Measurements from ENCODE around the gene DNAJC11. TPM values are rescaled to one million over a fixed set of nuclear protein-coding genes. Genes with fewer than 3 reads are reported as not detected.

DNAJC11 gene
- polyA plus RNA-seq, 1 of the 3 experiments (the other 2 are of a cell fraction), result 38.2 TPM

DNA sequence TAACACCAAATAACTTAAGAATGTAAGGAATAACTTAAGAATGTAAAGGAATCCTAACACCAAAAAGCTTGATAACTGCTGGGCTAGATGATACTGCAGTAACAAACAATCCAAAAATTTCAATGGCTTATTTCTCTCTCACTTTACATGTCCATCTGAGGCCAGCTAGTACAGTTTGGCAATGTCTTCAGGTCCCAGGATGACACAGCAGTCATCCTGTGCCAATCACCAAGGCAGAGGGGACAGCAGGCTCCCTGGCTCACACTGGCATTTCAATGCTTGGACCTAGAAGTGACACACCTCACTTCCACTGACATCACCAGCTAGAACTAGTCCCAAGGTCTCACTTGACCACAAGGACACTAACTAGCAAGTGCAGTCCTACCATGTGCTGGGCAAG, 15.3 kb downstream of the DNAJC11 start:
- CTCF ChIA-PET, result interaction anchor here (1.1 to 2.5 kb wide), 4 partner anchors 8 to 26 kb away, joined by 3 to 20 read pairs (median 4); partner anchors contain the start of gene DNAJC11
- H3K36me3 ChIP-seq (replicated peaks in 1 of 2; ENCODE audit: control insufficient read depth in 1 of 2, insufficient read depth in 2 of 2, low read length in 1 of 2), result no peaks in the 10 kb centered on the region
- peak overlapping the region; percentile 36; the same call in 1 of the 2 replicates for H3K9ac ChIP-seq
- no peaks in the 10 kb centered on the region for H3K27me3 ChIP-seq (ENCODE audit: insufficient read depth)
- peak overlapping the region; percentile 50; the same call in 1 of the 2 replicates for H3K4me2 ChIP-seq
- H3K27ac ChIP-seq (ENCODE audit: low read depth in 2 of 2, low read length in 1 of 2), result peak overlapping the region in 1 of 2 experiments; percentile 59; a peak in 2 of 4 replicates
- H3K9me3 ChIP-seq, result no peaks in the 10 kb centered on the region
- no peaks in the 10 kb centered on the region for H4K20me1 ChIP-seq (ENCODE audit: insufficient read depth)
- H3F3A ChIP-seq (replicated peaks; ENCODE audit: insufficient read depth), result peaks cover 26% of the 10 kb centered on the region
- DNase-seq, result no peak
- H2AFZ ChIP-seq (ENCODE audit: low read depth), result peak overlapping the region; percentile 25; the same call in 1 of the 2 replicates
- no peak for TF ChIP-seq FOXJ3 (CRISPR knock-in tag; IDR thresholded peaks at IDR 0.05)
- peaks cover 85% of the 10 kb centered on the region for H3K79me2 ChIP-seq (ENCODE audit: insufficient read depth)
- H3K9me2 ChIP-seq, result no peaks in the 10 kb centered on the region
- POLR2A ChIA-PET, result no interaction called here
- H3K4me1 ChIP-seq (ENCODE audit: control insufficient read depth in 1 of 2, insufficient read depth in 2 of 2, low read depth in 1 of 2, low read length in 1 of 2), result peaks cover 2 to 9% of the 10 kb centered on the region in 2 experiments; a peak in 2 of 4 replicates
- peak overlapping the region in 1 of 2 experiments; percentile 39; a peak in 1 of 4 replicates for H3K4me3 ChIP-seq (ENCODE audit: low read depth in 2 of 2, low read length in 1 of 2)

DNA sequence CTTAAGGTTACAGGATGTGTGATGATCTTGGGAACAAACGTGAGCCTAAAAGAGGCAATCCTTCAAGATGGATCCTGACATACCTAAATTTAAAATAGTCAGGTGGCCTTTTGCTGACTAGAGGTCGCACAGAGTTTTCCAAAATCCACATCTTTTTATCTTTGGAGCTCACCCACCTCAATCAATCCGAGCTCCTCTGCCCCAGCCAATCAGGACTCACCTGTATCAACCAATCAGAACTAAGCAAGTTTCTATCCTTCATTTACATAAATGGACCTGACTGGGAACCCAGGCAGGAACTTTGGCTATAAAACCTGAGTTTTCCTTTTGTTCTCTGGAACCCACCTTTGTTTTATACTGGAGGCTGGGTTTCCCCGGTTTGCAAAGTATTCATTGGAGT, 16.2 kb downstream of the DNAJC11 start:
- peaks cover 0 to 7% of the 10 kb centered on the region in 2 experiments for H3K36me3 ChIP-seq (replicated peaks in 1 of 2; ENCODE audit: control insufficient read depth in 1 of 2, insufficient read depth in 2 of 2, low read length in 1 of 2)
- peak overlapping the region in 1 of 2 experiments; percentile 59; a peak in 2 of 4 replicates for H3K27ac ChIP-seq (ENCODE audit: low read depth in 2 of 2, low read length in 1 of 2)
- H3K4me3 ChIP-seq (ENCODE audit: low read depth in 2 of 2, low read length in 1 of 2), result no peak overlapping the region
- no peaks in the 10 kb centered on the region for H4K20me1 ChIP-seq (ENCODE audit: insufficient read depth)
- H3K9me2 ChIP-seq, result no peaks in the 10 kb centered on the region
- H2AFZ ChIP-seq (ENCODE audit: low read depth), result 0 out of 2 replicates have a peak overlapping the region, but pooled peaks have one; percentile 25
- H3K4me1 ChIP-seq (ENCODE audit: control insufficient read depth in 1 of 2, insufficient read depth in 2 of 2, low read depth in 1 of 2, low read length in 1 of 2), result peaks cover 2 to 9% of the 10 kb centered on the region in 2 experiments; a peak in 2 of 4 replicates
- H3K9ac ChIP-seq, result no peak overlapping the region; the same call in 1 of the 2 replicates
- WGBS (ENCODE audit: low lambda C conversion rate), result 95% methylated on average over 4 of the region's 4 CpGs
- no peak for DNase-seq
- peaks cover 77% of the 10 kb centered on the region for H3K79me2 ChIP-seq (ENCODE audit: insufficient read depth)
- ChIA-PET POLR2A (no interaction called here), CTCF (interaction anchor here (1.1 to 2.5 kb wide), 4 partner anchors 9 to 25 kb away, joined by 3 to 20 read pairs (median 5); partner anchors contain the start of gene DNAJC11)
- TF ChIP-seq RXRA (IDR thresholded peaks at IDR 0.05; ENCODE audit: borderline replicate concordance, low read depth) (no peak), FOXJ3 (CRISPR knock-in tag; IDR thresholded peaks at IDR 0.05) (no peak), ELF1 (IDR thresholded peaks at IDR 0.05) (no peak), RAD21 (IDR thresholded peaks at IDR 0.05; ENCODE audit: low read length) (no peak), EP300 (IDR thresholded peaks at IDR 0.05; ENCODE audit: borderline replicate concordance in 1 of 2, low read depth in 1 of 2, low read length in 1 of 2) (no peak), SMC3 (IDR thresholded peaks at IDR 0.05; ENCODE audit: low read depth, low read length) (no peak), TCF12 (IDR thresholded peaks at IDR 0.05) (no peak), RFX5 (IDR thresholded peaks at IDR 0.05; ENCODE audit: low read length) (no peak), MXI1 (IDR thresholded peaks at IDR 0.05; ENCODE audit: low read depth, low read length) (no peak), RCOR1 (IDR thresholded peaks at IDR 0.05; ENCODE audit: low read length) (no peak)
- TF ChIP-seq, protein P1, sequence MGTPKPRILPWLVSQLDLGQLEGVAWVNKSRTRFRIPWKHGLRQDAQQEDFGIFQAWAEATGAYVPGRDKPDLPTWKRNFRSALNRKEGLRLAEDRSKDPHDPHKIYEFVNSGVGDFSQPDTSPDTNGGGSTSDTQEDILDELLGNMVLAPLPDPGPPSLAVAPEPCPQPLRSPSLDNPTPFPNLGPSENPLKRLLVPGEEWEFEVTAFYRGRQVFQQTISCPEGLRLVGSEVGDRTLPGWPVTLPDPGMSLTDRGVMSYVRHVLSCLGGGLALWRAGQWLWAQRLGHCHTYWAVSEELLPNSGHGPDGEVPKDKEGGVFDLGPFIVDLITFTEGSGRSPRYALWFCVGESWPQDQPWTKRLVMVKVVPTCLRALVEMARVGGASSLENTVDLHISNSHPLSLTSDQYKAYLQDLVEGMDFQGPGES (IDR thresholded peaks at IDR 0.05; ENCODE audit: low read depth, low read length), result no peak
- 0 out of 2 replicates have a peak overlapping the region, but pooled peaks have one; percentile 50 for H3K4me2 ChIP-seq
- H3K9me3 ChIP-seq, result no peaks in the 10 kb centered on the region
- no peaks in the 10 kb centered on the region for H3K27me3 ChIP-seq (ENCODE audit: insufficient read depth)
- peaks cover 26% of the 10 kb centered on the region for H3F3A ChIP-seq (replicated peaks; ENCODE audit: insufficient read depth)

All from SK-N-SH (cell line).